ENCODE data around the gene WASF2. TPM values are rescaled to one million over a fixed set of nuclear protein-coding genes. Genes with fewer than 3 reads are reported as not detected.

WASF2 gene
- total RNA-seq, 4 donors from 2014 or later, result 53.8 to 76.6 (median 70.3) TPM

GRCh38 chr1:27417713-27418112, 72.3 kb downstream of the WASF2 start:
- WGBS, 2 donors, result 71 to 84% methylated on average over 3 of the region's 3 CpGs
- DNase-seq (ENCODE audit: low spot score in 2 of 2), result no peak
- intact Hi-C loops (cut with DNase I; ENCODE audit: low total_unique reads), result no loop called here
- TF ChIP-seq CTCF (IDR thresholded peaks at IDR 0.05) (no peak), POLR2A (IDR thresholded peaks at IDR 0.05) (no peak)
- H3K4me3 ChIP-seq (ENCODE audit: low read depth, poor library complexity, severe bottlenecking), result no peak overlapping the region

GRCh38 chr1:27416387-27417111, 73.4 kb downstream of the WASF2 start:
- no peak for TF ChIP-seq CTCF (IDR thresholded peaks at IDR 0.05)
- TF ChIP-seq POLR2A (IDR thresholded peaks at IDR 0.05), result no peak
- H3K4me3 ChIP-seq (ENCODE audit: low read depth, poor library complexity, severe bottlenecking), result no peak overlapping the region
- intact Hi-C loops (cut with DNase I; ENCODE audit: low total_unique reads), result no loop called here
- 73% methylated on average over 3 of the region's 3 CpGs for WGBS, 2 donors
- DNase-seq (ENCODE audit: low spot score in 2 of 2), result no peak

- no peak for TF ChIP-seq POLR2A (IDR thresholded peaks at IDR 0.05)
- no peak for TF ChIP-seq CTCF (IDR thresholded peaks at IDR 0.05)
- intact Hi-C loops (cut with DNase I; ENCODE audit: low total_unique reads), result no loop called here
- WGBS, 2 donors, result 77 to 79% methylated on average over 1 of the region's 1 CpG
- H3K4me3 ChIP-seq (ENCODE audit: low read depth, poor library complexity, severe bottlenecking), result no peak overlapping the region
- no peak for DNase-seq (ENCODE audit: low spot score in 2 of 2)
Measured at GRCh38 chr1:27414091-27414490, 75.9 kb downstream of the WASF2 start.

GRCh38 chr1:27413004-27413403, 77.0 kb downstream of the WASF2 start:
- 44 to 57% methylated on average over 4 of the region's 4 CpGs for WGBS, 2 donors
- no peak for TF ChIP-seq CTCF (IDR thresholded peaks at IDR 0.05)
- no peak for TF ChIP-seq POLR2A (IDR thresholded peaks at IDR 0.05)
- DNase-seq (ENCODE audit: low spot score in 2 of 2), result no peak

GRCh38 chr1:27412502-27412901, 77.5 kb downstream of the WASF2 start:
- intact Hi-C loops (cut with DNase I; ENCODE audit: low total_unique reads), result no loop called here
- TF ChIP-seq CTCF (IDR thresholded peaks at IDR 0.05) (no peak), POLR2A (IDR thresholded peaks at IDR 0.05) (no peak)
- 74 to 86% methylated on average over 4 of the region's 4 CpGs for WGBS, 2 donors
- no peak overlapping the region for H3K4me3 ChIP-seq (ENCODE audit: low read depth, poor library complexity, severe bottlenecking)
- no peak for DNase-seq (ENCODE audit: low spot score in 2 of 2)

More at GRCh38 chr1:27413004-27413403, 77.0 kb downstream of the WASF2 start:
- H3K4me3 ChIP-seq (ENCODE audit: low read depth, poor library complexity, severe bottlenecking), result no peak overlapping the region
- intact Hi-C loops (cut with DNase I; ENCODE audit: low total_unique reads), result no loop called here

GRCh38 chr1:27410709-27411108, 79.3 kb downstream of the WASF2 start:
- no peak overlapping the region for H3K4me3 ChIP-seq (ENCODE audit: low read depth, poor library complexity, severe bottlenecking)
- intact Hi-C loops (cut with DNase I; ENCODE audit: low total_unique reads), result no loop called here
- TF ChIP-seq POLR2A (IDR thresholded peaks at IDR 0.05) (no peak), CTCF (IDR thresholded peaks at IDR 0.05) (no peak)
- no peak for DNase-seq (ENCODE audit: low spot score in 2 of 2)
- WGBS, 2 donors, result 76 to 85% methylated on average over 2 of the region's 2 CpGs
